ENCODE data around the gene DUSP28.

DNA sequence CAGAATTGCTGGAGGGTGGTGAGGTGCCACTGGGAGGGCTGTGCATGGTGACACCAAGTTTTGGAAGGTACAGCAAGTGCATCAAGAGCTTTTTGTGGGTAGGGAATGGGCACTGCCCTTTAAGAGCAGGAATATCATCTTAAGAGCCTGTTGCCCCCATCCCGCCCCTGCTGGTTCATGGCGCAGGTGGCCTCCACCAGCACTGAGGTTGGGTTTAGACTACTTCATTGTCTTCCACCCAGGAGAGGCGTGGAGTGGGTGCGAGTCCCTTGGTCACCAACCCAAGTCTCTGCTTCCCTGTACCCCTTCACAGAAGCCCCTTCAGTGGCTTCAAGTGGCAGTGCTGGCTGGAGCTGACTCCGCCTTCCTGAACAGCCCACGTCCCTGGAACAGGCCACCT is 15.9 kb downstream of the DUSP28 start:
- TF ChIP-seq, protein P1, sequence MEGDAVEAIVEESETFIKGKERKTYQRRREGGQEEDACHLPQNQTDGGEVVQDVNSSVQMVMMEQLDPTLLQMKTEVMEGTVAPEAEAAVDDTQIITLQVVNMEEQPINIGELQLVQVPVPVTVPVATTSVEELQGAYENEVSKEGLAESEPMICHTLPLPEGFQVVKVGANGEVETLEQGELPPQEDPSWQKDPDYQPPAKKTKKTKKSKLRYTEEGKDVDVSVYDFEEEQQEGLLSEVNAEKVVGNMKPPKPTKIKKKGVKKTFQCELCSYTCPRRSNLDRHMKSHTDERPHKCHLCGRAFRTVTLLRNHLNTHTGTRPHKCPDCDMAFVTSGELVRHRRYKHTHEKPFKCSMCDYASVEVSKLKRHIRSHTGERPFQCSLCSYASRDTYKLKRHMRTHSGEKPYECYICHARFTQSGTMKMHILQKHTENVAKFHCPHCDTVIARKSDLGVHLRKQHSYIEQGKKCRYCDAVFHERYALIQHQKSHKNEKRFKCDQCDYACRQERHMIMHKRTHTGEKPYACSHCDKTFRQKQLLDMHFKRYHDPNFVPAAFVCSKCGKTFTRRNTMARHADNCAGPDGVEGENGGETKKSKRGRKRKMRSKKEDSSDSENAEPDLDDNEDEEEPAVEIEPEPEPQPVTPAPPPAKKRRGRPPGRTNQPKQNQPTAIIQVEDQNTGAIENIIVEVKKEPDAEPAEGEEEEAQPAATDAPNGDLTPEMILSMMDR (conservative IDR thresholded peaks at IDR 0.05) = no peak
- no peak for TF ChIP-seq ZFX (IDR thresholded peaks at IDR 0.05)
